Measurements from ENCODE around the gene CEACAM19. TPM values are rescaled to one million over a fixed set of nuclear protein-coding genes. Genes with fewer than 3 reads are reported as not detected.

Gene CEACAM19
- total and polyA plus RNA-seq, 2 of the 13 experiments (the other 11 are each of a cell fraction or from before 2014, with no cell fraction given), result 1.3 to 4.0 TPM

- TF ChIP-seq, protein P1, sequence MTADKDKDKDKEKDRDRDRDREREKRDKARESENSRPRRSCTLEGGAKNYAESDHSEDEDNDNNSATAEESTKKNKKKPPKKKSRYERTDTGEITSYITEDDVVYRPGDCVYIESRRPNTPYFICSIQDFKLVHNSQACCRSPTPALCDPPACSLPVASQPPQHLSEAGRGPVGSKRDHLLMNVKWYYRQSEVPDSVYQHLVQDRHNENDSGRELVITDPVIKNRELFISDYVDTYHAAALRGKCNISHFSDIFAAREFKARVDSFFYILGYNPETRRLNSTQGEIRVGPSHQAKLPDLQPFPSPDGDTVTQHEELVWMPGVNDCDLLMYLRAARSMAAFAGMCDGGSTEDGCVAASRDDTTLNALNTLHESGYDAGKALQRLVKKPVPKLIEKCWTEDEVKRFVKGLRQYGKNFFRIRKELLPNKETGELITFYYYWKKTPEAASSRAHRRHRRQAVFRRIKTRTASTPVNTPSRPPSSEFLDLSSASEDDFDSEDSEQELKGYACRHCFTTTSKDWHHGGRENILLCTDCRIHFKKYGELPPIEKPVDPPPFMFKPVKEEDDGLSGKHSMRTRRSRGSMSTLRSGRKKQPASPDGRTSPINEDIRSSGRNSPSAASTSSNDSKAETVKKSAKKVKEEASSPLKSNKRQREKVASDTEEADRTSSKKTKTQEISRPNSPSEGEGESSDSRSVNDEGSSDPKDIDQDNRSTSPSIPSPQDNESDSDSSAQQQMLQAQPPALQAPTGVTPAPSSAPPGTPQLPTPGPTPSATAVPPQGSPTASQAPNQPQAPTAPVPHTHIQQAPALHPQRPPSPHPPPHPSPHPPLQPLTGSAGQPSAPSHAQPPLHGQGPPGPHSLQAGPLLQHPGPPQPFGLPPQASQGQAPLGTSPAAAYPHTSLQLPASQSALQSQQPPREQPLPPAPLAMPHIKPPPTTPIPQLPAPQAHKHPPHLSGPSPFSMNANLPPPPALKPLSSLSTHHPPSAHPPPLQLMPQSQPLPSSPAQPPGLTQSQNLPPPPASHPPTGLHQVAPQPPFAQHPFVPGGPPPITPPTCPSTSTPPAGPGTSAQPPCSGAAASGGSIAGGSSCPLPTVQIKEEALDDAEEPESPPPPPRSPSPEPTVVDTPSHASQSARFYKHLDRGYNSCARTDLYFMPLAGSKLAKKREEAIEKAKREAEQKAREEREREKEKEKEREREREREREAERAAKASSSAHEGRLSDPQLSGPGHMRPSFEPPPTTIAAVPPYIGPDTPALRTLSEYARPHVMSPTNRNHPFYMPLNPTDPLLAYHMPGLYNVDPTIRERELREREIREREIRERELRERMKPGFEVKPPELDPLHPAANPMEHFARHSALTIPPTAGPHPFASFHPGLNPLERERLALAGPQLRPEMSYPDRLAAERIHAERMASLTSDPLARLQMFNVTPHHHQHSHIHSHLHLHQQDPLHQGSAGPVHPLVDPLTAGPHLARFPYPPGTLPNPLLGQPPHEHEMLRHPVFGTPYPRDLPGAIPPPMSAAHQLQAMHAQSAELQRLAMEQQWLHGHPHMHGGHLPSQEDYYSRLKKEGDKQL (CRISPR knock-in tag; IDR thresholded peaks at IDR 0.05; ENCODE audit: low read depth), result no peak
- no peak for TF ChIP-seq ZNF331 (CRISPR knock-in tag; IDR thresholded peaks at IDR 0.05)
- no peak for TF ChIP-seq ZNF350 (CRISPR knock-in tag; IDR thresholded peaks at IDR 0.05; ENCODE audit: borderline replicate concordance, low read depth)
- no peak for TF ChIP-seq PITX1 (CRISPR knock-in tag; IDR thresholded peaks at IDR 0.05)
- no peak for TF ChIP-seq ZNF180 (CRISPR knock-in tag; IDR thresholded peaks at IDR 0.05; ENCODE audit: borderline replicate concordance, low read depth)
- TF ChIP-seq ZIK1 (CRISPR knock-in tag; IDR thresholded peaks at IDR 0.05; ENCODE audit: borderline replicate concordance, low read depth), result no peak
- no peak for TF ChIP-seq ZNF678 (CRISPR knock-in tag; IDR thresholded peaks at IDR 0.05)
- no peak for TF ChIP-seq CBX2 (IDR thresholded peaks at IDR 0.05; ENCODE audit: low read depth, low read length)
- no peak for TF ChIP-seq CBX2 (CRISPR knock-in tag; IDR thresholded peaks at IDR 0.05; ENCODE audit: low read depth)
- TF ChIP-seq, protein P2, sequence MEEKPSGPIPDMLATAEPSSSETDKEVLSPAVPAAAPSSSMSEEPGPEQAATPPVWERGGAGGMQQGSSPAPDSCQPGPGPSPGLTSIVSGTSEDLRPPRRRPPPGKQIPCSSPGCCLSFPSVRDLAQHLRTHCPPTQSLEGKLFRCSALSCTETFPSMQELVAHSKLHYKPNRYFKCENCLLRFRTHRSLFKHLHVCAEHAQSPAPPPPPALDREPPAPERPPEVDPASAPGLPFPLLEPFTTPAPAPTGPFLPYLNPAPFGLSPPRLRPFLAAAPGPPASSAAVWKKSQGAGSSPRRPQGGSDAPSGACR (CRISPR knock-in tag; IDR thresholded peaks at IDR 0.05), result no peak
- TF ChIP-seq IRF2 (CRISPR knock-in tag; IDR thresholded peaks at IDR 0.05), result no peak
- no peak for TF ChIP-seq ZNF230 (CRISPR knock-in tag; IDR thresholded peaks at IDR 0.05)
- peak; percentile 79 for TF ChIP-seq LCORL (IDR thresholded peaks at IDR 0.05)
- TF ChIP-seq LCORL (CRISPR knock-in tag; IDR thresholded peaks at IDR 0.05), result peak; percentile 73
- TF ChIP-seq ZNF550 (CRISPR knock-in tag; IDR thresholded peaks at IDR 0.05; ENCODE audit: borderline replicate concordance), result no peak
- TF ChIP-seq, protein P3, sequence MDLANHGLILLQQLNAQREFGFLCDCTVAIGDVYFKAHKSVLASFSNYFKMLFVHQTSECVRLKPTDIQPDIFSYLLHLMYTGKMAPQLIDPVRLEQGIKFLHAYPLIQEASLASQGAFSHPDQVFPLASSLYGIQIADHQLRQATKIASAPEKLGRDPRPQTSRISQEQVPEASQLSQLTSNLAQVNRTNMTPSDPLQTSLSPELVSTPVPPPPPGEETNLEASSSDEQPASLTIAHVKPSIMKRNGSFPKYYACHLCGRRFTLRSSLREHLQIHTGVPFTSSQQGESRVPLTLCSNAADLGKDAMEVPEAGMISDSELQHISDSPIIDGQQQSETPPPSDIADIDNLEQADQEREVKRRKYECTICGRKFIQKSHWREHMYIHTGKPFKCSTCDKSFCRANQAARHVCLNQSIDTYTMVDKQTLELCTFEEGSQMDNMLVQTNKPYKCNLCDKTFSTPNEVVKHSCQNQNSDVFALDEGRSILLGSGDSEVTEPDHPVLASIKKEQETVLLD (CRISPR knock-in tag; IDR thresholded peaks at IDR 0.05; ENCODE audit: low read depth), result no peak
- no peak for TF ChIP-seq NBN (conservative IDR thresholded peaks at IDR 0.05)
- TF ChIP-seq, protein P4, sequence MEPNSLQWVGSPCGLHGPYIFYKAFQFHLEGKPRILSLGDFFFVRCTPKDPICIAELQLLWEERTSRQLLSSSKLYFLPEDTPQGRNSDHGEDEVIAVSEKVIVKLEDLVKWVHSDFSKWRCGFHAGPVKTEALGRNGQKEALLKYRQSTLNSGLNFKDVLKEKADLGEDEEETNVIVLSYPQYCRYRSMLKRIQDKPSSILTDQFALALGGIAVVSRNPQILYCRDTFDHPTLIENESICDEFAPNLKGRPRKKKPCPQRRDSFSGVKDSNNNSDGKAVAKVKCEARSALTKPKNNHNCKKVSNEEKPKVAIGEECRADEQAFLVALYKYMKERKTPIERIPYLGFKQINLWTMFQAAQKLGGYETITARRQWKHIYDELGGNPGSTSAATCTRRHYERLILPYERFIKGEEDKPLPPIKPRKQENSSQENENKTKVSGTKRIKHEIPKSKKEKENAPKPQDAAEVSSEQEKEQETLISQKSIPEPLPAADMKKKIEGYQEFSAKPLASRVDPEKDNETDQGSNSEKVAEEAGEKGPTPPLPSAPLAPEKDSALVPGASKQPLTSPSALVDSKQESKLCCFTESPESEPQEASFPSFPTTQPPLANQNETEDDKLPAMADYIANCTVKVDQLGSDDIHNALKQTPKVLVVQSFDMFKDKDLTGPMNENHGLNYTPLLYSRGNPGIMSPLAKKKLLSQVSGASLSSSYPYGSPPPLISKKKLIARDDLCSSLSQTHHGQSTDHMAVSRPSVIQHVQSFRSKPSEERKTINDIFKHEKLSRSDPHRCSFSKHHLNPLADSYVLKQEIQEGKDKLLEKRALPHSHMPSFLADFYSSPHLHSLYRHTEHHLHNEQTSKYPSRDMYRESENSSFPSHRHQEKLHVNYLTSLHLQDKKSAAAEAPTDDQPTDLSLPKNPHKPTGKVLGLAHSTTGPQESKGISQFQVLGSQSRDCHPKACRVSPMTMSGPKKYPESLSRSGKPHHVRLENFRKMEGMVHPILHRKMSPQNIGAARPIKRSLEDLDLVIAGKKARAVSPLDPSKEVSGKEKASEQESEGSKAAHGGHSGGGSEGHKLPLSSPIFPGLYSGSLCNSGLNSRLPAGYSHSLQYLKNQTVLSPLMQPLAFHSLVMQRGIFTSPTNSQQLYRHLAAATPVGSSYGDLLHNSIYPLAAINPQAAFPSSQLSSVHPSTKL (CRISPR knock-in tag; IDR thresholded peaks at IDR 0.05), result peak; percentile 59; the same call in 1 of the 2 replicates
These were observed 45.1 kb upstream of the CEACAM19 start (continued) for GRCh38 chr19:44626048-44626624.
